ENCODE measurements around the gene PCGF3.
"Not testable (repeated sequence)": the region's sequence is repeated elsewhere in the genome, so short reads cannot be mapped to it uniquely, and the experiment has no call there.

PCGF3 gene

DNA sequence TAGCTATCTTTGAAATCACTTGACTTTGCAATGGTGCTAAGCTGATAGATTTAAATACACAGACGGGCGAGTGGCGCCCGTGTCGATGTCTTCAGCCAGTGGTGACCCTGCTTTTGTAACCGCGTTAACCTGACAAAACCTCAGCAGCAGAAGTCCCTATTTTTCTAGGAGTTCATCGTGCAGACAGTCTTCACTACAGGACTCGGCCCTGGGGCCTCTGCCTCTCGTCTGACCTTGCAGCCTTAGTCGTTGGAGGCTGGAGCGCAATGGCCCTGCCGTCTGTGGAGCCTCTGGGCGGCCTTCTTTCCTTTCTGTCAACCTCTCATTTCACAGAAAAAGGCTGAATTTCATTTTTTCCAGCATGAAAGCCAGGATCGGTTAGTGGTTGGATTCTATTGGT, 62.4 kb downstream of the PCGF3 start:
- DNase-seq, result no peak

DNA sequence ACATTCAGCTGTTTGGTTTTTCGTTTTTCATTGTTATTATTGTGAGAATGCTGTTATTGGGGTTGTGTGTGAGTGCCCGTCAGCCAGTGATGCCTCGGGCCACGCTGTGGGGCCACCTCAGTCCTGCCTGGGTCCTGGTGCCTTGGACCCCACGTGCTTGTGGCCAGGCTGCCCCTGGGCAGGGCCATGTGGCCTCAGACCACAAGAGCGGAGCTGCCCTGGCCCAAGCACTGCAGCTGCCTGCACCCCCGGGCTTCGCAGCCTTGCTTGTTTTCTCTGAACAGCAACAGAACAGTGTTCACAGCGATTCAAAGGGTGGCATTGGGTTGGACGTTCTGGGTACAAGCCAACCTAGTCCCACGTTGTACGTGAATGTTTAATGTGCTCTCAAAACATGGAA, 63.4 kb downstream of the PCGF3 start:
- no peak for DNase-seq

DNA sequence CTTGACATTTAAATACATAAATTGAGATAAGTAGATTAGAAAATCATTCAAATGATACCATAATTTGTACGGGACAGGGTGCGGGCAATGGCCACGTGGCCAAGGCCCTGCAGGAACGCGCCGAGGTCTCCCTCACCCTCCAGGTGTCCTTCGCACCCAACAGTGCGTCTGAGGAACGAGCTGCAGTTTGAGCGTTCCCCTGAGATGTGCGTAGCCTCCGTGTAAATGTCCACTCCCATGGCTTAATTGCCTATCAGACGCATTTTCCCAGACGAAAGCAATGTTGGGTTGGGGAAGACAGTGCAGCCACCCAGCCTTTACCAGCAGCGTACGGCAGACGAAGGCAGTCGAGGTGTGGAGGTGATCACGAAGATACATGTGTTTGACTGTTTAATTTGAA, 63.9 kb downstream of the PCGF3 start:
- no peak for DNase-seq

DNA sequence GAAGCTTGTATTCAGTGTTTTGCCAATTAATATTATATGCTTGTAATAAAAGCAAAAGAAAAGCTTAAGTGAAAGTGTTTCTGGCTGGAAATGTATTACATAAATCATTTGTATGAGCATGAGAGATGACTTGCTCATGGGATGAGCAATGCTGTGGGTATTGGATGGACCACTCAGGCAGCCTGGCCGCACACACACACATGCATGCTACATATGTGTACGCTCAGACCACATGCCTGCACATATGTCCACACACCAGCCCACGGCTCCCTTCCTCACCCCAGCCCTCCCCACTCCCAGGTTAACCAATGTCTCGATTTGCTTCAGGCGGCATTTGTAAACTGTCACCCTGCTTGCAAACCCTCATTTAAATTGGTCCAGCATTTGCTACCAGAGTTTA, 64.4 kb downstream of the PCGF3 start:
- no peak for DNase-seq

DNA sequence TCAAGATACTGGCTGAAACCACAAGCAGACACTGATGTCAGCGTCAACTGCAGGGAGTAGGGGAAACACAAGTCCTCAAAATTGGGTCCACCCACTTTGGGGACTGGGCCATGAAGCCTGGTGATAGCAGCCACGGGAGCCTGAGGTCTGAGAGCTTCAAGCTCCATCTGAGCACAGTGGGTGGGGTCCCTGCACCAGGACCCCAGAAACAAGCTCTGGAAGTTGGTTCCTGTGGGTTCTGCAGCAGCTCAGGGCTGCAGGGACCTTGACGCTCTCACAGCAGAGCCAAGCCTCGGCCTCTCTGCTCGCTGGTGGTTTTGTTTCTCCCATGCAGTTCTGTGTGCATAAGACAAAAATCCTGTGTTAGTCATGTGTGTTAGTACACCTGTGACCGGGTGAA, 65.8 kb downstream of the PCGF3 start:
- DNase-seq, result no peak

DNA sequence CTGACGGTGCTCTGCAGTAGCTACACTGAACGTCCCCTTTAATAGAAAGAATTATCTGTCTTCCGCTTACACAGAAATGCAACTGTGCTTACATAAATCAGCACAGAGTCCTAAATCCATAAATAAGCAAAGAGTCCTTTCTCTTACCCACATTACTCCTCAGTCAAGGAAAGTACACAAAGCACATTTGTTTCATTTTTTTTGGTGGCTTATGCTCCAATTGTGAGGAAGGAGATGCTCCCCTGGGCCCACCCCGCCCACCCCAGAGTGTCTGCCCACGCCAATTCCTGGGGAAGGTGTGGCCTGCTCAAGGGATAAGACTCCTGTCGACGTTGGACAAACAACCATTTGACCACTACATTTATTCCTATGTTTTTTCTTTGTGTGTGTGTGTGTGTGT, 66.5 kb downstream of the PCGF3 start:
- no peak for DNase-seq

DNA sequence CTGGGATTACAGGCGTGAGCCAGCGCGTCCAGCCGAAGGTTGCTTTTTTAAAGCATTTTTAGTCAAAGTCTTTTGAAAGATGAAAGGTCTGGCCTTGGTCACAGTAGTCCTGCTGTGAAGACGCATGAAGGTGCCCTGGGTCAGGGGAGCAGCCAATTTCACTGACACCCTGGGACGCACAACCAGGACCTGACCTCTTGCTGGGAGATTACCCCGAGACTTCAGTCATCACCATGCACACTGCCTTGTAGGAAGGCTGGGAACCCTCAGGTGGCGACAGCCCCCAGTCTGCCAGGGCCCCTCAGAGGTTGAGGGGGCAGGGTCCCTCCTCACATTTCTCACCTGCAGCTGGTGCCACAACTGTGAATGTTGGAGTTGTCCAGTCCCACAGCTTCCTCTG, 67.1 kb downstream of the PCGF3 start:
- DNase-seq, result no peak

DNA sequence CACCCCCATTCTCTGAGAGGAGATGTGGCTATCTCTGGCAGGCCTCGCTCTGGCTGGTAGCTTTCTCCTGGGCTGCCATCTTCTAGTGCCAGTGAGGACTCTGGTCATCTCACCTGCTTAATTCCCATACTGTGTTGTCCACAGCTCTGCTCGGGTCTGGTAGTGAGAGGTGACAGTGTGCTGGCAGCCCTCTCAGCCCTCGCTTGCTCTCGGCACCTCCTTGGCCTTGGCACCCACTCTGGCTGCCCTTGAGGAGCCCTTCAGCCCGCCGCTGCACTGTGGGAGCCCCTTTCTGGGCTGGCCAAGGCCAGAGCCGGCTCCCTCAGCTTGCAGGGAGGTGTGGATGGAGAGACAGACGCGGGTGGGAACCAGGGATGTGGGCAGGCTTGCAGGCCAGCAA, 67.6 kb downstream of the PCGF3 start:
- no peak for DNase-seq

DNA sequence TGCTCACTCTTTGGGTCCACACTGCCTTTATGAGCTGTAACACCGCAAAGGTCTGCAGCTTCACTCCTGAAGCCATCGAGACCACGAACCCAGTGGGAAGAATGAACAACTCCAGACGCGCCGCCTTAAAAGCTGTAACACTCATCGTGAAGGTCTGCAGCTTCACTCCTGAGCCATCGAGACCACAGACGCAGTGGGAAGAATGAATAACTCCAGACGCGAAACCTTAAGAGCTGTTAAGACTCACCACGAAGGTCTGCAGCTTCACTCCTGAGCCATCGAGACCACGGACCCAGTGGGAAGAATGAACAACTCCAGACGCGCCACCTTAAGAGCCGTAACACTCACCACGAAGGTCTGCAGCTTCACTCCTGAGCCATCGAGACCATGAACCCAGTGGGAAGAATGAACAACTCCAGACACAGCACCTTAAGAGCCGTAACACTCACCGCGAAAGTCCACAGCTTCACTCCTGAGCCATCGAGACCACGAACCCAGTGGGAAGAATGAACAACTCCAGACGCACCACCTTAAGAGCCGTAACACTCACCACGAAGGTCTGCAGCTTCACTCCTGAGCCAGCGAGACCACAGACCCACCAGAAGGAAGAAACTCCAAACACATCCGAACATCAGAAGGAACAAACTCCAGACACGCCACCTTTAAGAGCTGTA, 68.9 kb downstream of the PCGF3 start:
- DNase-seq, result not testable (repeated sequence)

DNA sequence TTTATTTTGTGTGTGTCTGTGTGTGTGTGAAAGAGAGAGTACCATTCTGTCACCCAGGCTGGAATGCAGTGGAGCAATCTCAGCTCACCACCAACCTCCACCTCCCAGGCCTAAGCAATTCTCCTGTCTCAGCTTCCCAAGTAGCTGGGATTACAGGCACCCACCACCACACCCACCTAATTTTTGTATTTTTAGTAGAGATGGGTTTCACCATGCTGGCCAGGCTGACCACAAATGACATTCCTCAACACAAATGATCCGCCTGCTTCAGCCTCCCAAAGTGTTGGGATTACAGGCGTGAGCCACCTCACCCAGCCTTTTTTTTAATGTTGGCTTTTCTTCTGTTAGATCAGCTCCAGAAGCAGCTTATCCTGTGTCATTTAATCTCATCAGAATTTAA, 69.9 kb downstream of the PCGF3 start:
- not testable (repeated sequence) for DNase-seq

DNA sequence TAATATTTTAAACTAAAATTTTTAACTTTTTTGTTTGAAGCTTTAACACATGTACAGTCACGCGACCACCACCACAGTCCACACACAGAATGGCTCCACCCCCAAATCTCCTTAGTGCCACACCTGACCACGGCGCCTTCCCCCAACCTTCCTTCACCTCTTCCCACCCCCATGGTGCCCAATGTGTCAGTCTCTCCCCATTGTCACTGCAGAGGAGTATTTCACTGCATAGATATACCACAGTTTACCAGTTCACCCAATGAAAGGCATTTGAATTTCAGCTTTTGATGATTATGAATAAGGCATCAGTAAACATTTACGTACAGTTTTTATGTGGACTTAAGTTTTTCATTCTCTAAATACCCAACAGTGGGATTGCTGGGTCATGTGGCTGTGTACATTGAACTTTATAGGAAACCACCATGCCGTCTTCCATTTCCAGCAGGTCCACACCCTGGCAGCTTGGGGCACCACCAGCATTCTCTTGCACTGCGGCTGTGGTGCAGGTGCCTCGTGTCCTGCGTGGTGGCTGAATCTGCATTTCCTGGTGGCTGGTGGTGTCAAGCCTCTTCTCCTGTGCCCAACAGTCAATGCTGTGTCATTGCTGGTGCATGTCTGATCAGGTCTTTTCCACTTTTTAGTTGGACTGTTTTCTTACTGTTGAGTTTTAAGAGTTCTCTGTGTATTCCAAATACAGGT, 71.3 kb downstream of the PCGF3 start:
- DNase-seq, result no peak

DNA sequence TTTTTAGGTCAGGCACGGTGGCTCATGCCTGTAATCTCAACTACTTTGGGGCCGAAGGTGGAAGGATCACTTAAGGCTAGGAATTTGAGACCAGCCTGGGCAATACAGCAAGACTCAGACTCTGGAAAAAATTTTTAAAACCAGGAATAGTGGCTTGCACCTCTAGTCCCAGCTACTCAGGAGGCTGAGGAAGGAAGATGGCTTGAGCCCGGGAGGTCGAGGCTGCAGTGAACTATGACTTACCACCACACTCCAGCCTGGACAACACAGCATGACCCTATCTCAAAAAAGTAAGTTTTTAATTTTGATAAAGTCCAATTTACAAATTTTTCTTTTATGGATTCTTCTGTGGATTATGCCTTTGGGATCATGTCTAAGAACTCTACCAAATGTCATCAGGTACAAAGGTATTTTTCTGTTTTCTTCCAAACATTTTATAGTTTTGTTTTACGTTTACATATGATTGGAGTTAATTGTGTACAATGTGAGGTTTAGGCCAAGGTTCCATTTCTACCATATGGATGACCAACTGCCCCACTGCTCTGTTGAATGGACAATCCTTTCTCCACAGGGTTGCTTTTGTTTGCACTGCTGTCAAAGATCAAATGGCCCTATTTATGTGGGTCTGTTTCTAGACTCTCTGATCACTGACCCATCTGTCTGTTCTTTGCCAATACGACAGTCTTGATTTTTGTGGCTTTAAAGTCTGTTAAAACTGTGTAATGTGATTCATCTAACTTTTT, 72.1 kb downstream of the PCGF3 start:
- no peak for DNase-seq

DNA sequence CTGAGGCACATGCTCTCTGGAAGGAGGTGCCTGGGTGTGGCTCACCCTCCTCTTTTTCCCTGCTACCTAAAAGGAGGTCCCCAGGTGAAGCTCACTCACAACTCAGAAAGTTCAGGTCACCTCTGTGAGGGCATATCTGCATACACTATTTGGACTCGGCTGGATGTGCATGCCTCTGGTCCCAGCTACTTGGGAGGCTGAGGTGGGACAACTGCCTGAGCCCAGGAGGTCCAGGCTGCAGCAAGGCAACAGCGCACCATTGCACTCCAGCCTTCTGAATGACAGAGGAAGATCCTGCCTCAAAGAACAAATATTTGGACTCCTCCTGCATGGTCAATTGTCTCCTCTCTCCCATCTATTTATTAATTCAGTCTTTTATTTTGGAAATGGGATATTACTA, 73.9 kb downstream of the PCGF3 start:
- no peak for DNase-seq

DNA sequence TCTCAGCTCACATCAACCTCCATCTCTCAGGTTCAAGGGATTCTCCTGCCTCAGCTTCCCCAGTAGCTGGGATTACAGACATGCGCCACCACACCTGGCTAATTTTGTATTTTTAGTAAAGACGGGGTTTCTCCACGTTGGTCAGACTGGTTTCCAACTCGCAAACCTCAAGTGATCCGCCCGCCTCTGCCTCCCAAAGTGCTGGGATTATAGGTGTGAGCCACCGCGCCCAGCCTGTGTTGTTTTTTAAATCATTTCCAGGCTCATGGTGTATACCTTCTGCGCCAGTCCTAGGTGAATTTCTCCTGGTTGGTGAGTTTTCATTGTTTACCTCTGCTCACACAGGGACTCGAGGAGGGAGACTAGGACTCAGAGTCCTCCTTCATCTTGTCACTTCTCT, 74.6 kb downstream of the PCGF3 start:
- not testable (repeated sequence) for DNase-seq

DNA sequence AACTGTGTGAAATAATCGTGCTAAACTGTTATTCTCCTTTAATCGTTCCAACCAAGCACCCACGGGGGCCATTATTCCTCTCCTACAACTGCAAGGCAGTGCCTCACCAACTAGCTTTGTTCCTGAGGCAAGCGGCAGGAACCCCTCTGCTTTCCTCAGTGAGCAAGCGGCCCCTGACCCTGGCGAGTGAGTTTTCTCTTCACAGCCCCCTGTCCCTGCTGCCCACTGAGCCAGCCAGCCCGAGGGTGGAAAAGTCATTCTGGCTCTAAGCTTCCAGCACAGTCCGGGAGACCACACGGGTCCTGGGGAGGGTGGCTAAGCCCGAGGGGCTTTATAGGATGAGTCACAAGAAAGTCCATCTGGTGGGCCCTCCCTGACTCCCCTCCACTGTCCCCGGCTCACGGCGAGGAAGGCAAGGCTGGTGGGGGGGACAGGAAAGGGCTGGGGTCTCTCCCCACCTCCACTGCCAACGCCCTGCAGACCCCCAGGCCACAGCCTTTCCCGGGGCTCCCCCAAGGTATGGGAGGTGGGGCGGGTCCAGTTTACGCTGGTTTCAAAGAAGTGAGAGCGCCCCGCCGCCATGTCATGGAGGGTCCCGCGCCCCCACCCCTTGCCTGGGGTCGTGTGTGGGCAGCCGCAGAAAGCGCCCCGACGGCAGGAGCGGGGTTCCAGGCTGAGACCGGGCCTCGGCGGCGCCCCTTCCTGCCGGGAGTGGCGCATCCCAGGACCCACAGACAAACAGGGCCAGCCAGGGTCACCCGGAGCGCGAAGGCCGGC, 75.3 kb downstream of the PCGF3 start:
- DNase-seq, result no peak

DNA sequence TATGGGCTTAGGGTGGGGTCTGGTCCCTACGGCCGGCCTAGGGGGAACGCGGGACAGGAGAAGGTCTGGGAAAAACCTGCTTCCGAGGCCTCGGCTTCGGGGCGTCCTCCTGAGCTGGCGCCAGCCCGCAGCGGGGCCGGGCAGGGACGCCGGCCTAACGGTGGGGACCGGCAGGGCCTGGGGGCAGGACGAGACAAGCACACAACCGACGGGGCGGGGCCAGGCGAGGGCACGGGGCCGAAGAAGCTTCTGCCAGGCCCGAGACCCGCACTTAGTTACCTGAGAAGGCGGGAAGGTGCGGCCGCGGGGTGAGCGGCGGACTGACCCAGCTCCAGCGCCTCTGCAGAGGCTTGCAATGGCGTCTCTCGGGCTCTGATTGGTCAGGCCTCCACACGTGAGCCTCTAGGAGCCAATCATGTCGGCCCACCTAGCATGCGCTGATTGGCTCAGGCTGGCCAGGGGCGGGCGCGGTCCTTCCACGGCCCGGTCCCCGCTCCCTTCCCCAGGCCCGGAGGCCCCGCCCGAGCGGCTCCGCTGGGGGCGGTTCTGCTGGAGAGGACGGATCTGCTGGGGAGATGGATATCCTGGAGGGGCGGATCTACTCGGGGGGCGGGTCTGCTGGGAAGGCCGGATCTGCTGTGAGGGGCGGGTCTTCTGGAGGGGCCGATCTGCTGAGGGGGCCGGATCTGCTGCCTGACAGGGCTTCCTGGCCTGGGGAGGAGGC, 76.0 kb downstream of the PCGF3 start:
- DNase-seq, result peak; percentile 97 to 99

DNA sequence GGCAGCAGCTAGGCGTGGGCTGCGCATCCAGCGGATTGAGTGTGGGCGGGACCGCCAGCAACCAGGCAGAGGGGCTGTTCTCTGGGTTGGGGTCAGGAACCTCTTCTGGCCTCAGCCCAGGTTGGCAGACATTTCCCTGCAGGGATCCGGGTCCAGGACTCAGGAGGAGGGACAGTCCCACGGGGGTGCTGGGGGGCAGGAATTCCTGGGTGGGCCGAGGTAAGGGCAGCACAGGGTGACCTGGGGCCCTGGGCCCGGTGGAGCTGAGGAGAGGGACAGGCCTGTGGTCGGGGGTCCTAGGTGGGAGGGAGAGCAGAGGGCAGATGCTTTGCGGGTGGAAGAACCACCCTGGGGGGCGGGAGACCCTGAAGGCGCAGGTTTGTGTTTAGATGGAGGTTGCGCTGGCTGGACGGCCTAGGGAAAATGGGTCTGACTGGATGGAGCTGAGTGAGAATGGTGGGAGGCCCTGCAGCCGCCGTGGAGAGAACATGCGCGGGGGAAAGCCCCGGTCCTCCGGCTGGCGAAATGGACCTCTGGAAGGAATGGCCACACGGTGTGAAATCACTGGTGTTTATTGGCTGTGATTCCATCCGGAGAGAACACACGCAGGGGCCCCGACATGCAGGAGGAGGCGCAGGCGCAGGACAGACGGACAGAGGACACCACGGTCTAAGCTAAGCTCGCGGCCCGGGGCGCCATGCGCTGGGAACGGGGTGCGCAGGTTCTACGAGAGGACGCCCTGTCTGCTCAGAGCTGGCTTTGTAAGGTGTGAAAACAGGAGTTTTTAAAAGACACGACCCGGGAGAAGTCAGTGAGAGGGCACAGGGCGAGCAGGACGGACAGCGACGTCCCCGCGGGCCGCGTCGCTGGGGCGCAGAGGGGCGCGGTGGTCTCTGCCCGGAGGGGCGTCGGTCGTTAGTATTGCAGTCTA, 79.0 kb downstream of the PCGF3 start:
- DNase-seq, result no peak

DNA sequence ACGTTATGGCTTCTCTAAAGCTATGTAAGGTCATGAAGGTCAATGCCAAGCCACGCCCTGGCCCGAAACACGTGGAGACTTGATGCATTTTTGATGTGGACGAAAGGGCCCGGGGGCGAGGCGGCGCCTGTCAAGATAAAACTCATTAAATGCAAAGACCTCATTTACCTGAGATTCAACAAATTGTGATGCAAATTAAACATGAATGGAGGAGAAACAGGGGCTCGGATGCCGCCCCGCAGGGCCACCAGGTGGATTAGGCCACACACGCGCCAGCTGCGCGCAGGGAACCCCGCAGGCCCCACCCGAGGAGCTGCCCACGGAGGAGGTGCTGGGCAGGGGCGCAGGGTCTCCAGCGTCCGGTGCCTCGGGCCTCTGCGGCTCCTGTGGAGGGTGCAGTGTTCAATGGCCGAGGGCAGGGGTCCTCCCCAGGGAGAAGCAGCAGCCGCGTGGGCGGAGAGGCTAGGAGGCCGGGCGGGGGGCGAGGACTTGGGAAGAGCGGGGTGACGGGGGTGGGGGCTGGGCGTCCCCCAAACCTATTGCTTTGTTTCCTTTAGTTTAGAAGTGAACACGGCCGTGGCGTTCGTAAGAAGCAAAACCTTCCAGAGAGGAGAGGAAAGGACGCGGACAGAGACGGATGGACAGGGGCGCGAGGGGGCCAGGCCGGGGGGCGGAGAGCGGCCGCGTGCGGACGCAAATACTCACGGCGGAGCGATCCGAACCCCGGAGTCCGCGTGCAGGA, 79.9 kb downstream of the PCGF3 start:
- DNase-seq, result no peak

DNA sequence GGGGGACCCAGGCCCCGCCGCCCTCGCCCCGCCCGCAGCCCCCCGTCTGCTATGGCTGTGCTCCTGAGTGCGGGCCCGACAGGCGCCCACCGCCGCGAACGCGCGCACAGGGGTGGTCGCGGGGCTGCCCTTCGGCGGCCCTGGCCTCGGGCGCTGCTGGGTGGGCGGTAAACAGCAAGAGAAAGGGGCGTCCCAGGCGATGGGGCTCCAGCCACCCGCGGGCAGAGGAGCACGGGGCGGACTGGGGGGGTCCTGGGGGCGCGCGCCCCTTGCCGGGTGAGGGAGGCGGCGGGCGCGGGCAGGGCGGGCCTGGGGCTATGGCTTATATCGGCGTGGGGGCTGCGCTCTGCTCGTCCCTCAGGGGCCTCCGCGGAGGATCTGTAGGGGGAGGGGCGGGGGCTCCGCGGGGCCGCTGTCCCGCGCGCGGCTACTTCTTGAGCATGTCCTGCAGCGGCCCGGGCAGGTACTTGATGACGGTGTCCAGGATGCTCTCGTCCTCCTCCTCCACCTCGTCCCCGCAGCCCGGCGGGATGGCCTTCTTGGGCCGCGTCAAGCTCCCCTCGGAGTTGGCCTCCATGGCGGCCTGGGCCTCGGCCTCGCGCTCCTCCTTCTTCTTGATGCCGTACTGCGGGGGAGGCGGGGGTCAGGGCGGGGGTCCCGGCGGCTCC, 80.6 kb downstream of the PCGF3 start:
- no peak for DNase-seq

DNA sequence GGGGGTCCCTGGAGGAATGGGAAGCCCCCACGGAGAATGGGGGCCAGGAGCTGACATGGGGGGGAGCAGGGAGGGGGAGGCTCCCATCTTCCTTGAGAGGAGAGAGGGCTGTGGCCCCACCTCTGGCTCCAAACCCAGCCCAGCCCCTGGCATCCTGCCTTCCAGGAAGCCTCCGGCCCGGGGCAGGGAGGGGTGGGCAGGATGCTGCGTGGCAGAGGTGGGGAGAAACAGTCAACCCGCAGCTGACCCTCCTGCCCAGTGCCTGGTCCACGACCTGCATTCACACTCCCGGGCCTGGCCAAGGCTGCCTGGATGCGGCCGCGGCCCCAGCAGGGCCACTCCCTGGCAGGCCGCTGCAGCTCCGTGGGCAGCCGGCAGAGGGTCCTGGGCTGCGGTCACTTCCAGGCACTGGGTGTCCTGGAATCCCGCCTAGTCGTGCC, 81.2 kb downstream of the PCGF3 start:
- no peak for DNase-seq

All from cerebellar nuclear complex (tissue), 1 donor.